Upper lobe of right lung (tissue), 1 donor: ENCODE data around the gene TMED8. TPM values are rescaled to one million over a fixed set of nuclear protein-coding genes. Genes with fewer than 3 reads are reported as not detected.

Source experiments
- ATAC-seq: fragments of 200-7000 bp; cut with Tn5 transposase; one replicate; pipeline ENCODE4 v1.9.1; 2020; ENCODE audit warnings: mild to moderate bottlenecking, moderate library complexity
- DNase-seq: peaks from one replicate; pipeline ENCODE4 v3.0.0-alpha.2; 2020
- H3K27ac ChIP-seq: fragments of 200-600 bp; one replicate; pipeline ENCODE4 v1.8.0; 2022
- H3K27me3 ChIP-seq: fragments of 200-600 bp; one replicate; pipeline ENCODE4 v1.8.0; 2022; ENCODE audit warnings: mild to moderate bottlenecking
- H3K36me3 ChIP-seq: fragments of 200-600 bp; one replicate; pipeline ENCODE4 v1.8.0; 2022
- H3K4me1 ChIP-seq: fragments of 200-600 bp; one replicate; pipeline ENCODE4 v1.8.0; 2022
- H3K4me3 ChIP-seq: fragments of 200-600 bp; one replicate; pipeline ENCODE4 v1.8.0; 2022; ENCODE audit warnings: mild to moderate bottlenecking
- H3K9me3 ChIP-seq: fragments of 200-600 bp; one replicate; pipeline ENCODE4 v1.8.0; 2022
- CTCF ChIP-seq: fragments of 200-600 bp; IDR thresholded peaks from one replicate; pipeline ENCODE4 v1.8.0; 2022; ENCODE audit warnings: antibody characterized with exemption
- intact Hi-C: fragments of 100-400 bp; cut with DNase I; formaldehyde crosslinking; loops from one replicate; pipeline ENCODE4 v1.11.0; 2022
- total RNA-seq: library from RNA; stranded (reverse); fragmentation: NEBNext Ultra II Directional; extraction: Animal tissue kit (Norgen Biotek cat#: 25700); gene quantifications from one replicate; pipeline ENCODE4 v1.2.1, GENCODE V29; 2021
- donor health status: DM: no; HTN: yes; CAD: no; lungs with severe emphysema.

TMED8 gene
- total RNA-seq, 1 donor from 2014 or later, result 11.3 TPM

- intact Hi-C loops, result no loop called here
- H3K36me3 ChIP-seq, result no peaks in the 10 kb centered on the region
- peak; percentile 3 for TF ChIP-seq CTCF
- no peak for ATAC-seq
- peaks cover 13% of the 10 kb centered on the region for H3K4me1 ChIP-seq
- no peak overlapping the region for H3K4me3 ChIP-seq
- DNase-seq, result no peak
- H3K27ac ChIP-seq, result no peak overlapping the region
- H3K9me3 ChIP-seq, result no peaks in the 10 kb centered on the region
- no peaks in the 10 kb centered on the region for H3K27me3 ChIP-seq
These were observed 60.7 kb downstream of the TMED8 start for GRCh38 chr14:77316195-77316505.

GRCh38 chr14:77314539-77315457, 62.1 kb downstream of the TMED8 start:
- no peak for TF ChIP-seq CTCF
- no peak for DNase-seq
- peaks cover 10% of the 10 kb centered on the region for H3K4me1 ChIP-seq

GRCh38 chr14:77314043-77314442, 62.9 kb downstream of the TMED8 start:
- no peaks in the 10 kb centered on the region for H3K27me3 ChIP-seq
- intact Hi-C loops, result no loop called here
- no peak for DNase-seq
- no peak overlapping the region for H3K4me3 ChIP-seq
- no peaks in the 10 kb centered on the region for H3K9me3 ChIP-seq
- TF ChIP-seq CTCF, result no peak
- ATAC-seq, result no peak
- no peaks in the 10 kb centered on the region for H3K36me3 ChIP-seq
- H3K27ac ChIP-seq, result no peak overlapping the region
- peaks cover 6% of the 10 kb centered on the region for H3K4me1 ChIP-seq

More at GRCh38 chr14:77314539-77315457, 62.1 kb downstream of the TMED8 start:
- no peak for ATAC-seq
- no peaks in the 10 kb centered on the region for H3K9me3 ChIP-seq
- no peaks in the 10 kb centered on the region for H3K27me3 ChIP-seq
- H3K4me3 ChIP-seq, result no peak overlapping the region
- H3K36me3 ChIP-seq, result no peaks in the 10 kb centered on the region
- no peak overlapping the region for H3K27ac ChIP-seq
- intact Hi-C loops, result no loop called here

- Histone ChIP-seq H3K27me3 (no peaks in the 10 kb centered on the region), H3K4me1 (peaks cover 6% of the 10 kb centered on the region), H3K9me3 (no peaks in the 10 kb centered on the region), H3K27ac (no peak overlapping the region), H3K4me3 (no peak overlapping the region), H3K36me3 (no peaks in the 10 kb centered on the region)
- no peak for DNase-seq
- no peak for ATAC-seq
- no peak for TF ChIP-seq CTCF
- intact Hi-C loops, result no loop called here
These were observed 63.5 kb downstream of the TMED8 start for GRCh38 chr14:77313371-77313770.

GRCh38 chr14:77311217-77311616, 65.7 kb downstream of the TMED8 start:
- intact Hi-C loops, result no loop called here
- DNase-seq, result no peak
- no peak for TF ChIP-seq CTCF
- Histone ChIP-seq H3K9me3 (no peaks in the 10 kb centered on the region), H3K27ac (no peak overlapping the region), H3K4me3 (no peak overlapping the region), H3K27me3 (no peaks in the 10 kb centered on the region), H3K4me1 (peaks cover 6% of the 10 kb centered on the region), H3K36me3 (no peaks in the 10 kb centered on the region)
- no peak for ATAC-seq
